Measurements from ENCODE around the gene ZNF598.

GRCh38 chr16:1963806-1964505 lies 45.7 kb downstream of the ZNF598 start:
- TF ChIP-seq CTCF (IDR thresholded peaks at IDR 0.05 in 2 of 3, conservative IDR thresholded peaks at IDR 0.05 in 1 of 3; ENCODE audit: borderline replicate concordance in 1 of 3, insufficient read depth in 1 of 3, low read depth in 2 of 3, low read length in 2 of 3), result peak in 1 of 3 experiments; percentile 28; a peak in 2 of 6 replicates
- TF ChIP-seq SP1 (IDR thresholded peaks at IDR 0.05; ENCODE audit: low read depth), result no peak
- no peak for TF ChIP-seq MAX (IDR thresholded peaks at IDR 0.05)
- no peak for TF ChIP-seq RAD21 (IDR thresholded peaks at IDR 0.05; ENCODE audit: low read depth)
- no peak for TF ChIP-seq POLR2A (IDR thresholded peaks at IDR 0.05; ENCODE audit: borderline replicate concordance, extremely low read depth, insufficient read depth, insufficient read length)
- TF ChIP-seq ELF1 (IDR thresholded peaks at IDR 0.05; ENCODE audit: borderline replicate concordance, low read depth), result no peak
- no peak; the same call in none of the 2 replicates for TF ChIP-seq POLR2AphosphoS5 (IDR thresholded peaks at IDR 0.05; ENCODE audit: low read depth, low read length)
- TF ChIP-seq SIN3A (IDR thresholded peaks at IDR 0.05; ENCODE audit: low read depth), result no peak
